Measurements from ENCODE around the gene PLCG1. TPM values are rescaled to one million over a fixed set of nuclear protein-coding genes. Genes with fewer than 3 reads are reported as not detected.

PLCG1 gene
- total RNA-seq, 1 experiment from 2014 or later: 64.1 TPM

GRCh38 chr20:41170386-41171105 lies 33.2 kb downstream of the PLCG1 start:
- Histone ChIP-seq H3K4me1 (replicated peaks; ENCODE audit: insufficient read depth) (no peaks in the 10 kb centered on the region), H2AFZ (no peak overlapping the region), H3F3A (ENCODE audit: insufficient read depth, low read depth) (no peaks in the 10 kb centered on the region), H4K20me1 (ENCODE audit: insufficient read depth) (no peaks in the 10 kb centered on the region), H3K4me2 (no peak overlapping the region), H3K27ac (no peak overlapping the region), H3K79me2 (ENCODE audit: low read depth) (no peaks in the 10 kb centered on the region), H3K9me3 (ENCODE audit: insufficient read depth, low read depth) (no peaks in the 10 kb centered on the region), H3K27me3 (ENCODE audit: insufficient read depth, low read depth) (no peaks in the 10 kb centered on the region), H3K4me3 (no peak overlapping the region), H3K9me2 (ENCODE audit: insufficient read depth) (no peaks in the 10 kb centered on the region), H3K36me3 (ENCODE audit: low read depth) (0 out of 2 replicates have a peak, but pooled peaks cover 6% of the 10 kb centered on the region)
- POLR2A ChIA-PET (ENCODE audit: unreplicated experiment): no interaction called here
- intact Hi-C loops (cut with micrococcal nuclease; ENCODE audit: unreplicated experiment): loop anchor here (10.0 kb wide), 1 partner anchor 234 kb away; no protein-coding TSS in a partner anchor
- DNase-seq: no peak
- TF ChIP-seq CTCF (conservative IDR thresholded peaks at IDR 0.05) (no peak), EZH2 (IDR thresholded peaks at IDR 0.05; ENCODE audit: low read depth) (no peak)
- no TSS peak for BruUV-seq (replicated peaks)
- CTCF ChIA-PET: interaction anchor here (0.6 to 0.9 kb wide), 2 partner anchors 169 to 522 kb away, joined by 3 read pairs; no protein-coding TSS in a partner anchor

GRCh38 chr20:41171736-41172295 lies 34.5 kb downstream of the PLCG1 start:
- ChIA-PET CTCF (interaction anchor here (0.6 to 2.3 kb wide), 2 partner anchors 96 to 168 kb away, joined by 3 to 57 read pairs; partner anchors contain the start of gene LPIN3), POLR2A (ENCODE audit: unreplicated experiment) (no interaction called here)
- H3K9me3 ChIP-seq (ENCODE audit: insufficient read depth, low read depth): no peaks in the 10 kb centered on the region
- no peak for TF ChIP-seq CTCF (conservative IDR thresholded peaks at IDR 0.05)
- no peak for TF ChIP-seq EZH2 (IDR thresholded peaks at IDR 0.05; ENCODE audit: low read depth)
- H4K20me1 ChIP-seq (ENCODE audit: insufficient read depth): no peaks in the 10 kb centered on the region
- H3K4me3 ChIP-seq: no peak overlapping the region
- no peaks in the 10 kb centered on the region for H3K9me2 ChIP-seq (ENCODE audit: insufficient read depth)
- no peak overlapping the region for H2AFZ ChIP-seq
- DNase-seq: no peak
- H3K4me2 ChIP-seq: no peak overlapping the region
- intact Hi-C loops (cut with micrococcal nuclease; ENCODE audit: unreplicated experiment): loop anchor here (10.0 kb wide), 1 partner anchor 233 kb away; no protein-coding TSS in a partner anchor
- no peaks in the 10 kb centered on the region for H3K4me1 ChIP-seq (replicated peaks; ENCODE audit: insufficient read depth)
- no peak overlapping the region for H3K27ac ChIP-seq
- 0 out of 2 replicates have a peak, but pooled peaks cover 6% of the 10 kb centered on the region for H3K36me3 ChIP-seq (ENCODE audit: low read depth)
- no peaks in the 10 kb centered on the region for H3F3A ChIP-seq (ENCODE audit: insufficient read depth, low read depth)
- BruUV-seq (replicated peaks): no TSS peak
- no peaks in the 10 kb centered on the region for H3K27me3 ChIP-seq (ENCODE audit: insufficient read depth, low read depth)
- H3K79me2 ChIP-seq (ENCODE audit: low read depth): no peaks in the 10 kb centered on the region

GRCh38 chr20:41172296-41173140 lies 35.2 kb downstream of the PLCG1 start:
- no peaks in the 10 kb centered on the region for H3F3A ChIP-seq (ENCODE audit: insufficient read depth, low read depth)
- no peak overlapping the region for H2AFZ ChIP-seq
- H3K4me3 ChIP-seq: no peak overlapping the region
- ChIA-PET CTCF (interaction anchor here (0.6 to 2.3 kb wide), 5 partner anchors 37 to 167 kb away, joined by 3 to 57 read pairs (median 6); partner anchors contain the start of gene LPIN3), POLR2A (ENCODE audit: unreplicated experiment) (no interaction called here)
- H3K4me2 ChIP-seq: no peak overlapping the region
- H3K36me3 ChIP-seq (ENCODE audit: low read depth): 0 out of 2 replicates have a peak, but pooled peaks cover 6% of the 10 kb centered on the region
- no peaks in the 10 kb centered on the region for H3K9me3 ChIP-seq (ENCODE audit: insufficient read depth, low read depth)
- no peaks in the 10 kb centered on the region for H3K79me2 ChIP-seq (ENCODE audit: low read depth)
- intact Hi-C loops (cut with micrococcal nuclease; ENCODE audit: unreplicated experiment): loop anchor here (1.0 to 10.0 kb wide), 5 partner anchors 60 to 232 kb away; partner anchors contain the start of gene LPIN3
- no peak for TF ChIP-seq EZH2 (IDR thresholded peaks at IDR 0.05; ENCODE audit: low read depth)
- no peak for TF ChIP-seq CTCF (conservative IDR thresholded peaks at IDR 0.05)
- H3K4me1 ChIP-seq (replicated peaks; ENCODE audit: insufficient read depth): peaks cover 5% of the 10 kb centered on the region
- H4K20me1 ChIP-seq (ENCODE audit: insufficient read depth): no peaks in the 10 kb centered on the region
- no peaks in the 10 kb centered on the region for H3K9me2 ChIP-seq (ENCODE audit: insufficient read depth)
- no peak for DNase-seq
- no TSS peak for BruUV-seq (replicated peaks)
- H3K27ac ChIP-seq: no peak overlapping the region
- H3K27me3 ChIP-seq (ENCODE audit: insufficient read depth, low read depth): no peaks in the 10 kb centered on the region
